ENCODE results near the gene TMC2. TPM values are rescaled to one million over a fixed set of nuclear protein-coding genes. Genes with fewer than 3 reads are reported as not detected.

The TMC2 gene
- total and polyA plus RNA-seq, 10 donors: 0.07 to 1.2 (median 0.13) TPM; not detected in 2

GRCh38 chr20:2654831-2655230 lies 118.5 kb downstream of the TMC2 start:
- Histone ChIP-seq H3K36me3 (peaks cover 7 to 63% (median 58%) of the 10 kb centered on the region in 6 donors), H3K27ac (peak overlapping the region in 1 of 8 donors; percentile 91), H3K4me3 (no peak overlapping the region), H3K4me1 (peaks cover 17 to 69% (median 32%) of the 10 kb centered on the region in 6 donors), H3K27me3 (replicated peaks in 1 of 7) (no peaks in the 10 kb centered on the region), H3K9me3 (no peaks in the 10 kb centered on the region)
- TF ChIP-seq POLR2AphosphoS5 (IDR thresholded peaks at IDR 0.05): no peak
- no peak for DNase-seq
- intact Hi-C loops (cut with DNase I; ENCODE audit: low total_unique reads): no loop called here
- 73 to 93% (median 89%) methylated on average over 3 of the region's 3 CpGs for WGBS, 5 donors

- Histone ChIP-seq H3K36me3 (peaks cover 7 to 70% (median 65%) of the 10 kb centered on the region in 6 donors), H3K4me3 (no peak overlapping the region), H3K27me3 (replicated peaks in 1 of 7) (no peaks in the 10 kb centered on the region), H3K4me1 (peaks cover 17 to 62% (median 32%) of the 10 kb centered on the region in 6 donors), H3K9me3 (no peaks in the 10 kb centered on the region), H3K27ac (peak overlapping the region in 1 of 8 donors; percentile 21)
- DNase-seq: no peak
- intact Hi-C loops (cut with DNase I; ENCODE audit: low total_unique reads): no loop called here
- WGBS, 5 donors: 88 to 93% (median 92%) methylated on average over 16 to 17 of the region's 17 CpGs
- no peak for TF ChIP-seq CTCF (IDR thresholded peaks at IDR 0.05 in 8 of 11, conservative IDR thresholded peaks at IDR 0.05 in 3 of 11)
- TF ChIP-seq POLR2AphosphoS5 (IDR thresholded peaks at IDR 0.05): peak in 1 of 3 donors; percentile 25
Observed at GRCh38 chr20:2655331-2656116, 119.2 kb downstream of the TMC2 start.

- Histone ChIP-seq H3K27me3 (replicated peaks in 1 of 7) (no peaks in the 10 kb centered on the region), H3K4me1 (peaks cover 11 to 52% (median 25%) of the 10 kb centered on the region in 6 donors), H3K4me3 (no peak overlapping the region), H3K27ac (no peak overlapping the region), H3K36me3 (peaks cover 7 to 81% (median 74%) of the 10 kb centered on the region in 6 donors), H3K9me3 (no peaks in the 10 kb centered on the region)
- 88 to 95% (median 92%) methylated on average over 12 of the region's 12 CpGs for WGBS, 5 donors
- DNase-seq: no peak
- intact Hi-C loops (cut with DNase I; ENCODE audit: low total_unique reads): no loop called here
- TF ChIP-seq CTCF (IDR thresholded peaks at IDR 0.05 in 8 of 11, conservative IDR thresholded peaks at IDR 0.05 in 3 of 11) (no peak), POLR2AphosphoS5 (IDR thresholded peaks at IDR 0.05) (no peak), POLR2A (IDR thresholded peaks at IDR 0.05) (no peak)
Observed at GRCh38 chr20:2656471-2657117, 120.2 kb downstream of the TMC2 start.

- Histone ChIP-seq H3K4me1 (peaks cover 11 to 54% (median 25%) of the 10 kb centered on the region in 6 donors), H3K36me3 (peaks cover 7 to 87% (median 81%) of the 10 kb centered on the region in 6 donors), H3K9me3 (no peaks in the 10 kb centered on the region), H3K27ac (no peak overlapping the region), H3K27me3 (replicated peaks in 1 of 7) (no peaks in the 10 kb centered on the region), H3K4me3 (no peak overlapping the region)
- TF ChIP-seq POLR2AphosphoS5 (IDR thresholded peaks at IDR 0.05) (no peak), POLR2A (IDR thresholded peaks at IDR 0.05) (no peak), CTCF (IDR thresholded peaks at IDR 0.05 in 8 of 11, conservative IDR thresholded peaks at IDR 0.05 in 3 of 11) (no peak)
- DNase-seq: no peak
- WGBS, 5 donors: 69 to 96% (median 82%) methylated on average over 5 of the region's 5 CpGs
- intact Hi-C loops (cut with DNase I; ENCODE audit: low total_unique reads): no loop called here
Observed at GRCh38 chr20:2657241-2657640, 120.9 kb downstream of the TMC2 start.

Measured in spleen (tissue), 11 donors.